NCI-H2171 treated with DMSO at 0.1 percent for 48 hours (cell line): Measurements from ENCODE around the gene KLRC2.
"Not testable (repeated sequence)": the region's sequence is repeated elsewhere in the genome, so short reads cannot be mapped to it uniquely, and the experiment has no call there.

Source experiments
- DNase-seq: peaks from one replicate; lab custom pipeline; 2025; lab: John Stamatoyannopoulos, UW

Gene KLRC2

DNA sequence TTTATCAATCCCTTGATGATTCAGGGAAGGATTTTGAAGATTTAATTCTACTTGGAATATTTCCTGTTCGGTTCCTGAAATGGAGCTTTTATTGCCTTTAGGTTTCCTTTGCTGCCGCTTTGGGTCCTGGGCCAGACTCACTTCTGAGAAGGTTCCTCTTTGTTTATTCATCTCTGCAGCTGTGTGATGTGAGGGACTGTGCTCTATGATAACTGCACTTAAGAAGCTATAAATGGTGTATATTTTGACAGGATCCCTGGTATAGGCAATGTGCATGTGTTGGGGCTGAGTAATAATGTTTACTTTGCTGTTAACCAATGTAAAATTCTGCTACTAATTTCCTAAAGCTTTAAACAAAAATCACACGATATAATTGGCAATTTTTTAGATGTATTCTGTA lies at the start of gene KLRC2:
KLRC2 (minus strand) TSS at position 195 of the 400 bp plus-strand sequence; CDS start at position 171, 24 bp downstream.
- DNase-seq = not testable (repeated sequence)

DNA sequence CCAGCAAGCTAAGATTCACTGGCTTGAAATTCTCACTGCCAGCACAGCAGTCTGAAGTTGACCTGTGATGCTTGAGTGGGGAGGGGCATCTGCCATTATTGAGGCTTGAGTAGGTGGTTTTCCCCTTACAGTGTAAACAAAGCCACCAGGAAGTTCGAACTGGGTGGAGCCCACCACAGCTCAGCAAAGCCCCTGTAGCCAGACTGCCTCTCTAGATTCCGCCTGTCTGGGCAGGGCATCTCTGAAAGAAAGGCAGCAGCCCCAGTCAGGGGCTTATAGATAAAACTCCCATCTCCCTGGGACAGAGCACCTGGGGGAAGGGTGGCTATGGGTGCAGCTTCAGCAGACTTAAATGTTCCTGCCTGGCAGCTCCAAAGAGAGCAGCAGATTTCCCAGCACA lies 46.1 kb upstream of the KLRC2 start:
- not testable (repeated sequence) for DNase-seq

GRCh38 chr12:10472808-10473207 lies 37.0 kb upstream of the KLRC2 start:
- DNase-seq = not testable (repeated sequence)

- DNase-seq = no peak
Measured at GRCh38 chr12:10469701-10470100, 33.9 kb upstream of the KLRC2 start.

- no peak for DNase-seq
Measured at GRCh38 chr12:10466311-10466710, 30.5 kb upstream of the KLRC2 start.

DNA sequence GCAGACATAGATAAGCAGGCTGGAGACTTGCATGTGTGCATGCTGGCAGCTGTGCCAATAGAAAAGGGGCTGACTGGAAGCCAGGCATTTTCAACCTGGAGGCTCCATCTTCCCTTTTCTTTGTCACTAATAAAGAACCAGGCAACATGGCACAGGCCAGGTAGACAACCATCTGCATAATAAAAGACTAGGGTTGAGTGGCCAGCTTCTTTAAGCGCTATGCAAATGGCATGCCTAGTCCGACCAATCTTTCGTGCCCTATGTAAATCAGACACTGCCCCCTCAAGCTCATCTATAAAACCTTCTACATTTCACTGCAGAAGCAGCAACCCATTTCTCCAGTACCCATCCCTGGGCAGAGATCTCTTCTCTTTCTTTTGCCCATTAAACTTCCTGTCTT lies 21.9 kb upstream of the KLRC2 start:
- no peak for DNase-seq

GRCh38 chr12:10456856-10457255 lies 21.0 kb upstream of the KLRC2 start:
- no peak for DNase-seq

GRCh38 chr12:10455766-10456165 lies 20.0 kb upstream of the KLRC2 start:
- no peak for DNase-seq

DNA sequence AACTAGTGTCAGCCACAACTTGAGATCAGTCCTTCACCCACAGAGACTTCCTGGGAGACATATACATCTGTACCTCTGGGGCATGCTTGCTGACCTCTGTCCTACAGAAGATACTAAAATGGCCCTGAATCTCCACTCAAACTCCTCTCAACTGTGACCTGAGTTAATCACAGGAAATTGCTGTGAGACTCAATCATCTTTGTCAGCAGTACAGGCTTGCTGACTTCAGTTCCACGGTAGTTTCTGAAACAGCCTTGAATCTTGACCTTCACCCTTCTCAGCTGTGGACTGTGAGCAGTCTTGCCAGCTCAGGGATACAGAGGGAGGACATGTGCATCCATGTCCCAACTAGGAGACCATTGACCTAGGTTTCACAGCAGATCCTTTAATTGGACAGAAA lies 18.7 kb upstream of the KLRC2 start:
- no peak for DNase-seq

GRCh38 chr12:10453156-10453555 lies 17.3 kb upstream of the KLRC2 start, which contains the start of gene KLRC1:
Gene KLRC1, minus strand, starts transcription at chr12:10453377. Its CDS starts 2,221 bp downstream, at chr12:10451156.
- DNase-seq = no peak

- no peak for DNase-seq
Measured at GRCh38 chr12:10448236-10448635, 12.4 kb upstream of the KLRC2 start.

DNA sequence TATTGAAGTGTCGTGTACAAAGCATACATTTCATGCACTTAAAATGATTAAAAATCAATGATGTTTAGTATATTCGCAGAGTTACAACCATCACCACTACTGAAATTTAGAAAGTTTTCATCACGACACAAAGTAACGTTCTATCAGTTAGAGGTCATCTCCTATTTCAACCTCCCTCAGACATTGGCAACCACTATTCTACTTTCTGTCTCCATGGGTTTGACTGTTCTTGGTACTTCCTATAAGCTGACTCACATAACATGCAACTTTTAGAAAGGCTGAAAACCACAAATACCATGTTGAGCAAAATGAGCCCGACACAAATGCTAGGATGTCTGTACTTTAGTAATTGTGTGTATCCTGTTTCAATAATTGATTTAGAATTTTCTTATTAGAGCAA lies 10.2 kb upstream of the KLRC2 start:
- not testable (repeated sequence) for DNase-seq

DNA sequence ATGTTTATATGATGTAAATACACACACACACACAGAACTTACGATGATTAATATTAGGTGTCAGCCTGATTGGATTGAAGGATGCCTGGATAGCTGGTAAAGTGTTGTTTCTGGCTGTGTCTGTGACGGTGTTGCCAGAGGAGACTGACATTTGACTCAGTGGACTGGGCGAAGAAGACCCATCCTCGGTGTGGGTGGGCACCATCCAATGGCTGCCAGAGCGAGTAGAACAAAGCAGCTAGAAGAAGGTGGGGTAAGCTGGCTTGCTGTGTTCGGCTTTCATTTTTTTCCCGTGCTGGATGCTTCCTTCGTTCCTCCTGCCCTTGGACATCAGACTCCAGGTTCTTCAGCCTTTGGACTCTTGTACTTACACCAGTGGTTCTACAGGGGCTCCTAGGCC lies 5.3 kb upstream of the KLRC2 start:
- DNase-seq = not testable (repeated sequence)

DNA sequence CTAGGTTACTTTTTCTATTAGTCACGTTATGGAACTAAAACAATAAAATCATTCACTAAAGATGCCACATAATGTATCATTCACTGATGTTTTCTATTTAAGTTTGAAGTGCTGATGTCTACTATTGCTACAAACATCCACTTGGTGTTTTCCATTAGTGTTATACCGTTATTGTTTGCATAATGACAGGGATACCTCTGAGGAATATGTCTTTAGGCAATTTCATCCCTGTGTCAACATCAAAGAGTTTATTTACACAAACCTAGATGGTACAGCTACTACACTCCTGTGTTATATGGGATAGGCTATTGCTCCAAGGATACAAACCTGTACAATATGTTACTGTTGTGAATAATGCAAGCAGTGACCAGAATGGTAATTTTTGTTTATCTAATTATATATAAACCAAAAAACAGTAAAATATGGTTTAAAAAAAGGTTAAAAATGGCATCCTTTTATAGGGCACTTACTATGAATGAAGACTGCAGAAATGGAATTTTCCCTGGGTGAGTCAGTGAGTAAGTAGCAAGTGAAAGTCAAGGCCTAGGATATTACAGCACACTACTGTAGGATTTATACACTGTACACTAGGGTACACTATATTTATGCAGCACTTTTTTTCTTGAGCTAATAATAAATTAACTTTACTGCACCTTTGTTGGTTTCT lies 3.9 kb upstream of the KLRC2 start:
- DNase-seq = not testable (repeated sequence)

- DNase-seq = not testable (repeated sequence)
Measured at GRCh38 chr12:10437601-10438000, 1.8 kb upstream of the KLRC2 start.

- DNase-seq = not testable (repeated sequence)
Measured at GRCh38 chr12:10430623-10431022, 5.2 kb downstream of the KLRC2 start.

DNA sequence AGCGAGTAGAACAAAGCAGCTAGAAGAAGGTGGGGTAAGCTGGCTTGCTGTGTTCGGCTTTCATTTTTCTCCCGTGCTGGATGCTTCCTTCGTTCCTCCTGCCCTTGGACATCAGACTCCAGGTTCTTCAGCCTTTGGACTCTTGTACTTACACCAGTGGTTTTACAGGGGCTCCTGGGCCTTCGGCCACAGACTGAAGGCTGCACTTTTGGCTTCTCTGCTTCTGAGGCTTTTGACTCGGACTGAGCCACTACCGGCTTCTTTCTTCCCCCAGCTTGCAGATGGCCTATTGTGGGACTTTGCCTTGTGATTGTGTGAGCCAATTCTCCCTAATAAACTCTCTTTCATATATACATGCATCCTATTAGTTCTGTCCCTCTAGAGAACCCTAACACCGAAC lies 9.9 kb downstream of the KLRC2 start:
- DNase-seq = not testable (repeated sequence)

DNA sequence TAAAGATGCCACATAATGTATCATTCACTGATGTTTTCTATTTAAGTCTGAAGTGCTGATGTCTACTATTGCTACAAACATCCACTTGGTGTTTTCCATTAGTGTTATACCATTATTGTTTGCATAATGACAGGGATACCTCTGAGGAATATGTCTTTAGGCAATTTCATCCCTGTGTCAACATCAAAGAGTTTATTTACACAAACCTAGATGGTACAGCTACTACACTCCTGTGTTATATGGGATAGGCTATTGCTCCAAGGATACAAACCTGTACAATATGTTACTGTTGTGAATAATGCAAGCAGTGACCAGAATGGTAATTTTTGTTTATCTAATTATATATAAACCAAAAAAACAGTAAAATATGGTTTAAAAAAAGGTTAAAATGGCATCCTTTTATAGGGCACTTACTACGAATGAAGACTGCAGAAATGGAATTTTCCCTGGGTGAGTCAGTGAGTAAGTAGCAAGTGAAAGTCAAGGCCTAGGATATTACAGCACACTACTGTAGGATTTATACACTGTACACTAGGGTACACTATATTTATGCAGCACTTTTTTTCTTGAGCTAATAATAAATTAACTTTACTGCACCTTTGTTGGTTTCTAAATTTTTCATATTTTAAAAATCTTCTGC lies 11.4 kb downstream of the KLRC2 start:
- not testable (repeated sequence) for DNase-seq

DNA sequence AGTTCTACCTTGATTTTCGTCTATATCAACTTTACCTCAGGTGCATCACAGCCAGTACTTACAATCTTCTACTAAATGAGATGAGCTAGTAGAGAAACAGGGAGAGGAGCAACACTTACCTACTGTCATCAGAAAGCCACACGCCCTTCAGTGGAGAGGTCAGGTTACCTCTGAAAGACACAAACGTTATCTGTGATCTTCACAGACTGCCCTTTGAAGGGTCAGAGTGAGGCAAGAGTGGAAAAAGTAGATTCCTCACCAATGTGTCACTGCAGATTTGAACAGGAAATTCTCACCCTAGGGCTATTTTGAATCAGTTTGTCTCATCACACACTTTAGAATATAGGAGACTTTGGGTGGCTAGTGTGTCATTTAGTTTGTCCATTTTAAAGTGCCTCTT lies 13.7 kb downstream of the KLRC2 start:
- not testable (repeated sequence) for DNase-seq

GRCh38 chr12:10420334-10420733 lies 15.5 kb downstream of the KLRC2 start, which contains the start of gene KLRC3:
Gene KLRC3, minus strand, starts transcription at chr12:10420595. Its CDS starts 45 bp downstream, at chr12:10420550.
- not testable (repeated sequence) for DNase-seq

DNA sequence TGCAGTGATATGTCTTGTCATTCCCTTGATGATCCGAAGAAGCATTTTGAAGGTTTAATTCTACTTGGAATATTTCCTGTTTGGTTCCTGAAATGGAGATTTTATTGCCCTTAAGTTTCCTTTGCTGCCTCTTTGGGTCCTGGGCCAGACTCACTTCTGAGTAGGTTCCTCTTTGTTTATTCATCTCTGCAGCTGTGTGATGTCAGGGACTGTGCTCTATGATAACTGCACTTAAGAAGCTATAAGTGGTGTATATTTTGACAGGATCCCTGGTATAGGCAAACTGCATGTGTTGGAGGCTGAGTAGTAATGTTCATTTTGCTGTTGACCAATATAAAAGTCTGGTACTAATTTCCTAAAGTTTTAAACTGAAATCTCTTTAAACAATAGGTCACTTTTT lies 26.4 kb downstream of the KLRC2 start, which contains the start of gene KLRC4:
KLRC4 (minus strand) TSS at position 366 of the 400 bp plus-strand sequence; CDS start at position 184, 182 bp downstream.
- DNase-seq = no peak

DNA sequence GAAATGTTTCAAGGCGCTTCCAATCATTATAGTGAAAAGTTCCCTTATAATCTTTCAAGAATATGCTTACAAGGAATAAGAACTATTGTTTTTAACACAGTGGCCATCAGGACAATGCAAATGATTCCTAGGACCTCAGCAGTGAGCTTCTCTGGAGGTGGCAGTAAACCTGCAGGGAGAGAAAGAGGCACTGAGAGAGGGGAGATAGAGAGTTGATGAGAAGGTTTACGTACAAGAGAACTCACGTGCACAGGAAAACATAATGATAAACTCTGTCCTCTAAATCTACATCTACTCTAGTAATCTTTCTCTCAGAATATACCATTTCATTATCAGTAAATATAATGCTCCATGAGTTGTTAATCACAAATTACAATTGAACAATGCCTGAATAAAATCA lies 27.0 kb downstream of the KLRC2 start:
- DNase-seq = no peak

- DNase-seq = no peak
Measured at GRCh38 chr12:10406725-10407124, 29.1 kb downstream of the KLRC2 start.
